Heart left ventricle (tissue), 16 donors: Measurements from ENCODE around the gene ZBTB8A. TPM values are rescaled to one million over a fixed set of nuclear protein-coding genes. Genes with fewer than 3 reads are reported as not detected.

Source experiments
- ATAC-seq, 4 donors: fragments of 200-7000 bp; cut with Tn5 transposase; one replicate each; pipeline ENCODE4 v1.9.1; 2020 to 2022; ENCODE audit warnings: moderate library complexity in 4 of 4, mild to moderate bottlenecking in 3 of 4, moderate number of reproducible peaks in 1 of 4
- DNase-seq, 5 donors: peaks; one replicate each; pipeline ENCODE4 v3.0.0-alpha.2; 2020
- H3K27ac ChIP-seq, 12 donors: fragments of 200-600 bp; sonication (generic) in 4 of 12; one replicate each; pipeline versions ENCODE4 v1.5.0 to v1.8.0; 2016 to 2022; ENCODE audit warnings: mild to moderate bottlenecking in 2 of 12
- H3K27me3 ChIP-seq, 9 donors: fragments of 200-600 bp; sonication (generic) in 2 of 9; one replicate each; pipeline versions ENCODE4 v1.5.1 to v1.8.0; 2016 to 2022; ENCODE audit warnings: mild to moderate bottlenecking in 3 of 9
- H3K36me3 ChIP-seq, 9 donors: fragments of 200-600 bp; sonication (generic) in 2 of 9; one replicate each; pipeline versions ENCODE4 v1.5.0 to v1.8.0; 2018 to 2022; ENCODE audit warnings: mild to moderate bottlenecking in 2 of 9
- H3K4me1 ChIP-seq, 12 donors: fragments of 200-600 bp; sonication (generic) in 4 of 12; one replicate each; pipeline versions ENCODE4 v1.5.0 to v1.8.0; 2016 to 2022; ENCODE audit warnings: mild to moderate bottlenecking in 3 of 12
- H3K4me3 ChIP-seq, 12 donors: fragments of 200-600 bp; sonication (generic) in 4 of 12; one replicate each; pipeline versions ENCODE4 v1.5.0 to v1.8.0; 2017 to 2022; ENCODE audit warnings: mild to moderate bottlenecking in 9 of 12, moderate library complexity in 4 of 12
- H3K9me3 ChIP-seq, 12 donors: fragments of 200-600 bp; sonication (generic) in 4 of 12; one replicate each; pipeline versions ENCODE4 v1.5.0 to v1.8.0; 2016 to 2022; ENCODE audit warnings: mild to moderate bottlenecking in 1 of 12
- CTCF ChIP-seq, 12 donors: fragments of 200-600 bp; sonication (generic) in 4 of 12; IDR thresholded peaks; one replicate each; pipeline versions ENCODE4 v1.5.0 to v1.8.0; 2018 to 2022; ENCODE audit warnings: antibody characterized with exemption in 12 of 12, mild to moderate bottlenecking in 5 of 12
- POLR2A ChIP-seq, 2 donors: fragments of 450-650 bp; IDR thresholded peaks; one replicate each; pipeline ENCODE4 v1.6.1; 2017; ENCODE audit warnings: antibody characterized with exemption in 2 of 2, mild to moderate bottlenecking in 2 of 2, moderate library complexity in 2 of 2
- WGBS, 4 donors: extraction: QIAGEN DNeasy Blood & Tissue Kit in 2 of 4; methylation state at CpG; one replicate each; pipeline versions ENCODE4 v1.1.5 to v1.1.7; 2013 to 2018; 5-methylcytosine and 5-hydroxymethylcytosine counted together
- intact Hi-C, 10 donors: fragments of 100-400 bp; cut with DNase I; formaldehyde crosslinking; loops; one replicate each; pipeline versions ENCODE4 v1.11.1 to v1.14.2; 2022
- polyA plus RNA-seq, 2 donors: library from polyadenylated mRNA; stranded (reverse); fragments of 200-250 nt; gene quantifications; one replicate each; pipeline ENCODE4 v1.2.3, GENCODE V29; 2013
- total RNA-seq, 9 donors: library from RNA; depleted of rRNA in 2 of 9; stranded (reverse); fragments of >200 nt in 2 of 9; fragmentation: NEBNext Ultra II Directional in 3 of 9; extraction: Animal tissue kit (Norgen Biotek cat#: 25700) in 3 of 9; gene quantifications; one replicate each; pipeline versions ENCODE4 v1.1.0 to v1.2.4, GENCODE V29; 2016 to 2023
- donor health status: ischemic (EF 13 %, LVEDD 7.1; RV severe dilation, severe dysfunction).
- donor health status: healthy with polysubstance abuse.
- donor health status: DM: no; HTN: yes; CAD: no.
- donor health status: DM: no; HTN: no; CAD: no.
- donor health status: ischemic (EF 25% LVEDD 6.9; RV normal size, moderate dysfunction).
- donor health status: ischemic (EF 25% LVEDD 5.7; RV mildly dilated, moderate dysfunction).
- donor health status: healthy.
- donor health status: DM: yes; HTN: yes; CAD: no.
- donor health status: ischemic (EF 35%, LVEDD 5.7; RV mildly dilated, moderate dysfunction).
- donor health status: nonischemic (EF 11% LVEDD 7.7; RV severe dilation, severe dysfunction).
- donor health status: DM: yes; HTN: yes; CAD: no.
- donor health status: PGD.
- donor health status: ischemic (EF 29% LVEDD 5.4; RV normal size, mild dysfunction).
- donor health status: nonischemic (EF 23%, LVEDD 6.1; RV moderate dilation, normal function).

Gene ZBTB8A
- total and polyA plus RNA-seq, 11 donors, result 1.1 to 5.0 (median 2.7) TPM

- Histone ChIP-seq H3K36me3 (peaks cover 0 to 17% (median under 1%) of the 10 kb centered on the region in 9 donors), H3K4me1 (peaks cover 0 to 18% (median 5%) of the 10 kb centered on the region in 12 donors), H3K27me3 (no peaks in the 10 kb centered on the region), H3K27ac (no peak overlapping the region), H3K4me3 (no peak overlapping the region), H3K9me3 (no peaks in the 10 kb centered on the region)
- ATAC-seq (no peak), DNase-seq (no peak)
- WGBS, 4 donors, result 79 to 84% (median 81%) methylated on average over 4 of the region's 4 CpGs
- intact Hi-C loops, result no loop called here
- no peak for TF ChIP-seq POLR2A (IDR thresholded peaks at IDR 0.05)
- no peak for TF ChIP-seq CTCF (IDR thresholded peaks at IDR 0.05)
These were observed 105.2 kb downstream of the ZBTB8A start for GRCh38 chr1:32644426-32644825.

GRCh38 chr1:32647308-32648134 lies 108.3 kb downstream of the ZBTB8A start:
- Histone ChIP-seq H3K4me1 (peaks cover 2 to 33% (median 16%) of the 10 kb centered on the region in 12 donors), H3K27ac (no peak overlapping the region), H3K9me3 (no peaks in the 10 kb centered on the region), H3K36me3 (peaks cover 0 to 21% (median 3%) of the 10 kb centered on the region in 9 donors), H3K4me3 (no peak overlapping the region), H3K27me3 (no peaks in the 10 kb centered on the region)
- DNase-seq, result no peak
- TF ChIP-seq CTCF (IDR thresholded peaks at IDR 0.05), result no peak
- TF ChIP-seq POLR2A (IDR thresholded peaks at IDR 0.05), result no peak
- intact Hi-C loops, result no loop called here
- 81 to 90% (median 88%) methylated on average over 6 of the region's 6 CpGs for WGBS, 4 donors
- no peak for ATAC-seq

GRCh38 chr1:32650248-32650751 lies 111.1 kb downstream of the ZBTB8A start, which contains the start of gene ZBTB8OS:
Gene ZBTB8OS, minus strand, starts transcription at chr1:32650550. Its CDS starts 21 bp downstream, at chr1:32650529.
- peak within 1 kb of the TSS; percentile 95 to 100 (median 97) for H3K27ac ChIP-seq
- TF ChIP-seq POLR2A (IDR thresholded peaks at IDR 0.05) (no peak), CTCF (IDR thresholded peaks at IDR 0.05) (no peak)
- H3K36me3 ChIP-seq, result peaks cover 0 to 45% (median 24%) of the 10 kb centered on the region in 9 donors
- intact Hi-C loops, result loop anchor here in 1 of 10 donors (2.0 kb wide), 1 partner anchor 35 kb away; no protein-coding TSS in a partner anchor
- peak within 1 kb of the TSS; percentile 54 to 95 (median 72) for H3K4me3 ChIP-seq
- DNase-seq (peak; percentile 92 to 94 (median 93)), ATAC-seq (peak; percentile 91 to 94 (median 92))
- 0% methylated on average over 21 of the region's 21 CpGs for WGBS, 4 donors
- no peaks in the 10 kb centered on the region for H3K27me3 ChIP-seq
- no peaks in the 10 kb centered on the region for H3K9me3 ChIP-seq
- peaks cover 2 to 55% (median 25%) of the 10 kb centered on the region in 12 donors for H3K4me1 ChIP-seq
